ENCODE measurements around the gene BRAT1. TPM values are rescaled to one million over a fixed set of nuclear protein-coding genes. Genes with fewer than 3 reads are reported as not detected.

BRAT1 gene
- total RNA-seq, 2 experiments from 2014 or later = 44.7 to 52.0 TPM

DNA sequence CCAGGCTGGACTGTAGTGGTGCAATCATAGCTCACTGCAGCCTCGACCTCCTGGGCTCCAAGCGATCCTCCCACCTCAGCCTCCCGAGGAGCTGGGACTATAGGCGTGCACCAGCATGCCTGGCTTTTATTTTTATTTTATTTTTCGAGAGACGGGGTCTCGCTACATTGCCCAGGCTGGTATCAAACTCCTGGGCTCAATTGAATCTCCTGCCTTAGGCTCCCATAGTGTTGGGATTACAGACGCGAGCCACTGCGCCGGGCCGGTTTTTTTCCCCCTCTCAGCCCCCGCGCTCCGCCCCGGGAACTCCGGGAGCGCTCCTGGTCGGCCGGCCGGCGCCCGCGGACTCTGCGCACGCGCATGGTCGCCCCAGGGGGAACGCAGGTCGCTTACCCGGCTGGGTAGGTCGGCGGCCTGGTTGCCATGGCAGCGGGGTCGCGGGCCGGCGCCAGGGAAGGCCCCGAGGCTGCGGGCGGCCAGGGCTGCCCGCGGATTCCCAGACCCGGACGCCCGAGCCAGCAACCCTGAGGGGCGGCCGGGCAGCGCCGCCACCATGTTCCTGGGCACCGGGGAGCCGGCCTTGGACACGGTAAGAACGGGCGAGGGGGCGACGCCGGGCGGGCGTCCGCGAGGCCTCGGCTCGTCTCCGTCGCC is 3.4 kb upstream of the BRAT1 start, which contains the start of gene IQCE:
Gene IQCE, plus strand, starts transcription at position 351 of the 654 bp plus-strand sequence. Its CDS starts 203 bp downstream, at position 554.
- no peaks in the 10 kb centered on the region for H3K9me3 ChIP-seq (ENCODE audit: low read length)
- no peak within 1 kb of the TSS for H3K27ac ChIP-seq (ENCODE audit: low read depth, low read length, poor library complexity, severe bottlenecking)
- peak within 1 kb of the TSS; percentile 91 for H3K4me3 ChIP-seq (ENCODE audit: low read depth, low read length, poor library complexity, severe bottlenecking)
- H3K36me3 ChIP-seq (ENCODE audit: insufficient read depth, low read length) = peaks cover 2% of the 10 kb centered on the region; the same call in 1 of the 2 replicates
- DNase-seq (ENCODE audit: low spot score) = peak; percentile 93
- POLR2A ChIA-PET = interaction anchor here (2.2 kb wide), 1 partner anchor 151 kb away, joined by 5 read pairs; no protein-coding TSS in a partner anchor
- H3K4me2 ChIP-seq (ENCODE audit: low read length) = peak within 1 kb of the TSS; percentile 99
- intact Hi-C loops (cut with micrococcal nuclease; ENCODE audit: unreplicated experiment) = loop anchor here (5.0 kb wide), 1 partner anchor 156 kb away; the partner anchor contains the start of gene CHST12
- peak within 1 kb of the TSS; percentile 94 for H2AFZ ChIP-seq (ENCODE audit: low read length)
- no TSS peak for BruUV-seq (replicated peaks)
- TF ChIP-seq, protein P1, sequence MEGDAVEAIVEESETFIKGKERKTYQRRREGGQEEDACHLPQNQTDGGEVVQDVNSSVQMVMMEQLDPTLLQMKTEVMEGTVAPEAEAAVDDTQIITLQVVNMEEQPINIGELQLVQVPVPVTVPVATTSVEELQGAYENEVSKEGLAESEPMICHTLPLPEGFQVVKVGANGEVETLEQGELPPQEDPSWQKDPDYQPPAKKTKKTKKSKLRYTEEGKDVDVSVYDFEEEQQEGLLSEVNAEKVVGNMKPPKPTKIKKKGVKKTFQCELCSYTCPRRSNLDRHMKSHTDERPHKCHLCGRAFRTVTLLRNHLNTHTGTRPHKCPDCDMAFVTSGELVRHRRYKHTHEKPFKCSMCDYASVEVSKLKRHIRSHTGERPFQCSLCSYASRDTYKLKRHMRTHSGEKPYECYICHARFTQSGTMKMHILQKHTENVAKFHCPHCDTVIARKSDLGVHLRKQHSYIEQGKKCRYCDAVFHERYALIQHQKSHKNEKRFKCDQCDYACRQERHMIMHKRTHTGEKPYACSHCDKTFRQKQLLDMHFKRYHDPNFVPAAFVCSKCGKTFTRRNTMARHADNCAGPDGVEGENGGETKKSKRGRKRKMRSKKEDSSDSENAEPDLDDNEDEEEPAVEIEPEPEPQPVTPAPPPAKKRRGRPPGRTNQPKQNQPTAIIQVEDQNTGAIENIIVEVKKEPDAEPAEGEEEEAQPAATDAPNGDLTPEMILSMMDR (conservative IDR thresholded peaks at IDR 0.05; ENCODE audit: low read length) = no peak
- no peak for TF ChIP-seq EZH2phosphoT487 (IDR thresholded peaks at IDR 0.05; ENCODE audit: borderline replicate concordance, low read depth, low read length)
- H4K20me1 ChIP-seq (ENCODE audit: insufficient read depth, low read length) = no peaks in the 10 kb centered on the region
- CTCF ChIA-PET (ENCODE audit: unreplicated experiment) = no interaction called here
- peaks cover 34% of the 10 kb centered on the region for H3K4me1 ChIP-seq (ENCODE audit: insufficient read depth, low read length, poor library complexity, severe bottlenecking)
- H3K9me2 ChIP-seq (ENCODE audit: insufficient read depth, low read length) = no peaks in the 10 kb centered on the region
- peaks cover 12% of the 10 kb centered on the region; the same call in 1 of the 2 replicates for H3K79me2 ChIP-seq (ENCODE audit: insufficient read depth, low read depth, low read length)

DNA sequence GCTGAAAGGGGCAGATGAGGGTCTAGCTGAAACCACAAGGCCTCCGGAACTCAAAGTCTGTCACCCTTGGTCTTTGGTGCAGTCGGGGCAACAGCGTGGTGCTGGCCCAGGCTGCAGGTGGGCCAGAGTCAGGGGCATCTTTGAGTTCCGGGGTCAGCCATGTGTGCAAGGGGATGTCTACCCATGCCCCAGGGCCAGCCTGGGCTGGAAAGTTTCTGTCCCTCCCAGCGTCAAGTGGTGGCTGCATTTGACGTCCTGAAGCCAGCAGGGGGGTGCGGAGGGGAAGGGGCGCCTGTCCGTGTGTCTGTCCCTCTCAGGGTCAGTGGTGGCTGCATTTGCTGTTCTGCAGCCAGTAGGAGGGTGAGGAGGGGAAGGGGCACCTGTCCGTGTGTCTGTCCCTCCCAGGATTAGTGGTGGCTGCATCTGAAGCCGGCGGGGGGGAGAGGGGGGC is 638 bp downstream of the BRAT1 start:
- H3K4me3 ChIP-seq (ENCODE audit: low read depth, low read length, poor library complexity, severe bottlenecking) = peak overlapping the region; percentile 76
- peaks cover 38% of the 10 kb centered on the region for H3K4me1 ChIP-seq (ENCODE audit: insufficient read depth, low read length, poor library complexity, severe bottlenecking)
- H3K9me3 ChIP-seq (ENCODE audit: low read length) = no peaks in the 10 kb centered on the region
- DNase-seq (ENCODE audit: low spot score) = peak; percentile 48
- POLR2A ChIA-PET = interaction anchor here (1.0 kb wide), 1 partner anchor 310 kb away, joined by 3 read pairs; no protein-coding TSS in a partner anchor
- H3K9me2 ChIP-seq (ENCODE audit: insufficient read depth, low read length) = no peaks in the 10 kb centered on the region
- no peak overlapping the region for H2AFZ ChIP-seq (ENCODE audit: low read length)
- H3K4me2 ChIP-seq (ENCODE audit: low read length) = peak overlapping the region; percentile 87
- H4K20me1 ChIP-seq (ENCODE audit: insufficient read depth, low read length) = no peaks in the 10 kb centered on the region
- no TSS peak for BruUV-seq (replicated peaks)
- H3K79me2 ChIP-seq (ENCODE audit: insufficient read depth, low read depth, low read length) = peaks cover 24% of the 10 kb centered on the region; the same call in 1 of the 2 replicates
- TF ChIP-seq EZH2phosphoT487 (IDR thresholded peaks at IDR 0.05; ENCODE audit: borderline replicate concordance, low read depth, low read length) = no peak
- TF ChIP-seq, protein P1 (conservative IDR thresholded peaks at IDR 0.05; ENCODE audit: low read length) = no peak
- peaks cover 31% of the 10 kb centered on the region for H3K36me3 ChIP-seq (ENCODE audit: insufficient read depth, low read length)
- CTCF ChIA-PET (ENCODE audit: unreplicated experiment) = interaction anchor here (0.8 kb wide), 1 partner anchor 66 kb away, joined by 3 read pairs; no protein-coding TSS in a partner anchor
- peak overlapping the region; percentile 82 for H3K27ac ChIP-seq (ENCODE audit: low read depth, low read length, poor library complexity, severe bottlenecking)
- intact Hi-C loops (cut with micrococcal nuclease; ENCODE audit: unreplicated experiment) = loop anchor here (1.0 to 5.0 kb wide), 2 partner anchors 91 to 152 kb away; partner anchors contain the start of gene CHST12
